ENCODE measurements around the gene PLXND1.

Gene PLXND1

DNA sequence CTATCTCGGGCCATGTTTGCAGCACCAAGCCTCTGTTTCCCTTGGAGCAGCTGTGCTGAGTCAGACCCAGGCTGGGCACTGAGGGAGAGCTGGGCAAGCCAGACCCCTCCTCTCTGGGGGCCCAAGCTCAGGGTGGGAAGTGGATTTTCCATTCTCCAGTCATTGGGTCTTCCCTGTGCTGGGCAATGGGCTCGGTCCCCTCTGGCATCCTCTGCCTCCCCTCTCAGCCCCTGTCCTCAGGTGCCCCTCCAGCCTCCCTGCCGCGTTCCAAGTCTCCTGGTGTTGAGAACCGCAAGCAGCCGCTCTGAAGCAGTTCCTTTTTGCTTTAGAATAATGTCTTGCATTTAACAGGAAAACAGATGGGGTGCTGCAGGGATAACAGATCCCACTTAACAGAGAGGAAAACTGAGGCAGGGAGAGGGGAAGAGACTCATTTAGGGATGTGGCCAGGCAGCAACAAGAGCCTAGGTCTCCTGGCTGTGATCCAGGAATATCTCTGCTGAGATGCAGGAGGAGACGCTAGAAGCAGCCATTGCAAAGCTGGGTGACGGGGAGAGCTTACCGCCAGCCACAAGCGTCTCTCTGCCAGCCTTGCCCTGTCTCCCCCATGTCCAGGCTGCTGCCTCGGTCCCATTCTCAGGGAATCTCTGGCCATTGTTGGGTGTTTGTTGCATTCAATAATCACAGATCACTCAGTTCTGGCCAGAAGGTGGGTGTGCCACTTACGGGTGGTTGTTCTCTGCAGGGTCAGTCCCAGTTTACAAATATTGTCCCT is 76.9 kb downstream of the PLXND1 start:
- H3K4me3 Mint-ChIP-seq = no peak overlapping the region
- H3K4me1 Mint-ChIP-seq = no peaks in the 10 kb centered on the region
- no peaks in the 10 kb centered on the region for H3K9me3 Mint-ChIP-seq
- no peak overlapping the region for H3K27ac Mint-ChIP-seq
- no peak for DNase-seq
- CTCF ChIA-PET = no interaction called here
- H3K36me3 Mint-ChIP-seq = no peaks in the 10 kb centered on the region
- H3K27me3 Mint-ChIP-seq = peaks cover 3% of the 10 kb centered on the region

DNA sequence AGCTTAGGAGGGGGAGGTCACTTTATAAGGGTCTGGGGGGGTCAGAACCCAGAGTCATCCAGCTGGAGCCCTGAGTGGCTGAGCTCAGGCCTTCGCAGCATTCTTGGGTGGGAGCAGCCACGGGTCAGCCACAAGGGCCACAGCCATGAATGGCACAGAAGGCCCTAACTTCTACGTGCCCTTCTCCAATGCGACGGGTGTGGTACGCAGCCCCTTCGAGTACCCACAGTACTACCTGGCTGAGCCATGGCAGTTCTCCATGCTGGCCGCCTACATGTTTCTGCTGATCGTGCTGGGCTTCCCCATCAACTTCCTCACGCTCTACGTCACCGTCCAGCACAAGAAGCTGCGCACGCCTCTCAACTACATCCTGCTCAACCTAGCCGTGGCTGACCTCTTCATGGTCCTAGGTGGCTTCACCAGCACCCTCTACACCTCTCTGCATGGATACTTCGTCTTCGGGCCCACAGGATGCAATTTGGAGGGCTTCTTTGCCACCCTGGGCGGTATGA is 77.8 kb downstream of the PLXND1 start, which contains the start of gene RHO:
Gene RHO (plus strand): TSS at position 51 of the 512 bp plus-strand sequence. CDS start 95 bp downstream, at position 146.
- Mint-ChIP-seq H3K27me3 (peaks cover 3% of the 10 kb centered on the region), H3K36me3 (no peaks in the 10 kb centered on the region), H3K27ac (no peak within 1 kb of the TSS), H3K4me1 (no peaks in the 10 kb centered on the region), H3K4me3 (no peak within 1 kb of the TSS), H3K9me3 (no peaks in the 10 kb centered on the region)
- no peak for DNase-seq
- CTCF ChIA-PET = no interaction called here

GRCh38 chr3:129527262-129527661 is 79.2 kb downstream of the PLXND1 start:
- Mint-ChIP-seq H3K4me1 (no peaks in the 10 kb centered on the region), H3K27ac (no peak overlapping the region), H3K4me3 (no peak overlapping the region), H3K27me3 (peaks cover 3% of the 10 kb centered on the region), H3K36me3 (no peaks in the 10 kb centered on the region), H3K9me3 (no peaks in the 10 kb centered on the region)
- DNase-seq = no peak
- CTCF ChIA-PET = no interaction called here

GRCh38 chr3:129526121-129526900 is 80.2 kb downstream of the PLXND1 start:
- H3K36me3 Mint-ChIP-seq = no peaks in the 10 kb centered on the region
- no peaks in the 10 kb centered on the region for H3K4me1 Mint-ChIP-seq
- H3K27me3 Mint-ChIP-seq = peaks cover 3% of the 10 kb centered on the region
- no peak overlapping the region for H3K27ac Mint-ChIP-seq
- no peak for DNase-seq
- CTCF ChIA-PET = no interaction called here
- H3K4me3 Mint-ChIP-seq = no peak overlapping the region
- H3K9me3 Mint-ChIP-seq = no peaks in the 10 kb centered on the region

DNA sequence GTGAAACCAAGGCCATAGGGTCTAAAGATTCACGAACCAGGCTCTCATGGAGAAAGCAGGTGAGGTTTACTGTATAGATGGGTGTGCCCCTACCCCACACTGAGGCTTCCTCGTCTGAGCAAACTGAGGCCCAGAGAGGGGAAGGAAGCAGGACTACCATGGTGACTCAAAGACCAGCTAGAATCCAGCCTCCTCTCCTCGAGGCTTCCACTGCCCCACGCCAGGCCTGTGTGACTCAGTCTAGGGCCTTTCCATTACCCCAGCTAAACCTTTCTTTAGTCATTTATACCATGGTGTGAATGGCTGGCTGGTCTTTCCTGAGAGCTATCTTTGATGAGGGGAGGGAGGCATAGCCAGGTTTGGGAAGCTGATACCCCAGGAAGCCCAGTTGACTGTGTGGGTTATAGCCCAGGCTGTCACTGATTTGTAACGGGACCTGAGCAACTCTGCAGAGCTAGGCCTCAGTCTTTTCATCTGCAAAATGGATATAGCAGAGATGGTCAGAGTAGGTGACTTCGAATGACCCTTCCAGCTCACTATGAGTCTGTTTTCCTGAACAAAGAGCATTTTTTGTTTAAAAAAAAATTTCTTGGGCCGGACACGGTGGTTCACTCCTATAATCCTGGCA is 81.0 kb downstream of the PLXND1 start:
- no peaks in the 10 kb centered on the region for H3K27me3 Mint-ChIP-seq
- H3K36me3 Mint-ChIP-seq = no peaks in the 10 kb centered on the region
- no peak for DNase-seq
- H3K27ac Mint-ChIP-seq = no peak overlapping the region
- no peak overlapping the region for H3K4me3 Mint-ChIP-seq
- CTCF ChIA-PET = no interaction called here
- no peaks in the 10 kb centered on the region for H3K4me1 Mint-ChIP-seq
- no peaks in the 10 kb centered on the region for H3K9me3 Mint-ChIP-seq

GRCh38 chr3:129524081-129524480 is 82.4 kb downstream of the PLXND1 start:
- Mint-ChIP-seq H3K27ac (no peak overlapping the region), H3K9me3 (no peaks in the 10 kb centered on the region), H3K27me3 (no peaks in the 10 kb centered on the region), H3K4me1 (no peaks in the 10 kb centered on the region), H3K4me3 (no peak overlapping the region), H3K36me3 (no peaks in the 10 kb centered on the region)
- CTCF ChIA-PET = interaction anchor here (0.9 kb wide), 1 partner anchor 386 kb away, joined by 4 read pairs; no protein-coding TSS in a partner anchor
- no peak for DNase-seq

- no peak overlapping the region for H3K4me3 Mint-ChIP-seq
- CTCF ChIA-PET = interaction anchor here (0.7 kb wide), 1 partner anchor 127 kb away, joined by 3 read pairs; no protein-coding TSS in a partner anchor
- no peaks in the 10 kb centered on the region for H3K36me3 Mint-ChIP-seq
- H3K27ac Mint-ChIP-seq = no peak overlapping the region
- no peak for DNase-seq
- H3K27me3 Mint-ChIP-seq = no peaks in the 10 kb centered on the region
- H3K4me1 Mint-ChIP-seq = no peaks in the 10 kb centered on the region
- no peaks in the 10 kb centered on the region for H3K9me3 Mint-ChIP-seq
Measured at GRCh38 chr3:129522953-129523352, 83.5 kb downstream of the PLXND1 start.

- CTCF ChIA-PET = no interaction called here
- no peaks in the 10 kb centered on the region for H3K36me3 Mint-ChIP-seq
- H3K4me3 Mint-ChIP-seq = no peak overlapping the region
- H3K27ac Mint-ChIP-seq = no peak overlapping the region
- DNase-seq = no peak
- H3K9me3 Mint-ChIP-seq = no peaks in the 10 kb centered on the region
- H3K27me3 Mint-ChIP-seq = no peaks in the 10 kb centered on the region
- H3K4me1 Mint-ChIP-seq = no peaks in the 10 kb centered on the region
Measured at GRCh38 chr3:129521611-129522010, 84.9 kb downstream of the PLXND1 start.

DNA sequence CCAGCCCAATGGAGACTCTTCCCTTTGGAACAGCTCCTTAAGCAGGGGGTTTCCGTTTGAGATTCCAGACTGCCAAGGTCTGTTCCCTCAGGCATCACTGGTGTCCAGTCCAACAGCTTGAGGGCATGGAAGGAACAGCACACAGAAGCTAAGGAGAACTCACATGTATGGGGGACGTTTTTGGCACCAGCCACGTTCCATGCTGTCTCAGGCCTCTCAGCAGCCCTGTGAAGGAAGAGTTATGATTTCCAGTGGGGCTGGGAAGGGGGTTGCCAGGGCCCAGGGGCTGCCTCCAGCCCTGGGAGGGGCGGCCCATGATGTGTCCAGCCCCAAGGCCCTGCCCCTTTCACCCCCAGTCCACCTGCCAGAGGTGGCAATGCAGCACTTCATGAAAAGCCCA is 85.5 kb downstream of the PLXND1 start:
- H3K4me3 Mint-ChIP-seq = no peak overlapping the region
- H3K9me3 Mint-ChIP-seq = no peaks in the 10 kb centered on the region
- no peaks in the 10 kb centered on the region for H3K27me3 Mint-ChIP-seq
- no peaks in the 10 kb centered on the region for H3K4me1 Mint-ChIP-seq
- no peak for DNase-seq
- CTCF ChIA-PET = no interaction called here
- no peak overlapping the region for H3K27ac Mint-ChIP-seq
- peaks cover 2% of the 10 kb centered on the region for H3K36me3 Mint-ChIP-seq

- no peak for DNase-seq
- Mint-ChIP-seq H3K9me3 (no peaks in the 10 kb centered on the region), H3K4me1 (no peaks in the 10 kb centered on the region), H3K36me3 (peaks cover 3% of the 10 kb centered on the region), H3K27ac (no peak overlapping the region), H3K4me3 (no peak overlapping the region), H3K27me3 (no peaks in the 10 kb centered on the region)
- CTCF ChIA-PET = no interaction called here
Measured at GRCh38 chr3:129519896-129520715, 86.4 kb downstream of the PLXND1 start.

DNA sequence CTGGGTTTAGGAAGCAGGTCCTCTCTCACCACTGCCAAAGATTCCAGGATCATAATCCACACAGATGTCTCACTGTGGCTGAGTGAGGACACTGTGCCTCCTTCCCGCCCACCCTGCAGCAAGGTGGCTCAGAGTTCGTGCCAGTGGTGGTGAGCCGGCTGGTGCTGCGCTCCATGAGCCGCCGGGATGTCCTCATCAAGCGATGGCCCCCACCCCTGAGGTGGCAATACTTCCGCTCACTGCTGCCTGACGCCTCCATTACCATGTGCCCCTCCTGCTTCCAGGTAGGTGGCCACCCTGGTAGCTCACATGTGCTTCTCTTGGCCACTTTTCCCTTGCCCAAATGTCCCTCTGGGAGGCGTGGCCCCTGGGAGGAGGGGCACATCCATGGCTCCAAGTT is 87.0 kb downstream of the PLXND1 start:
- H3K36me3 Mint-ChIP-seq = peaks cover 3% of the 10 kb centered on the region
- H3K4me1 Mint-ChIP-seq = no peaks in the 10 kb centered on the region
- no peak for DNase-seq
- no peaks in the 10 kb centered on the region for H3K27me3 Mint-ChIP-seq
- CTCF ChIA-PET = interaction anchor here (2.0 kb wide), 1 partner anchor 29 kb away, joined by 6 read pairs; no protein-coding TSS in a partner anchor
- no peak overlapping the region for H3K4me3 Mint-ChIP-seq
- H3K27ac Mint-ChIP-seq = no peak overlapping the region
- H3K9me3 Mint-ChIP-seq = no peaks in the 10 kb centered on the region

DNA sequence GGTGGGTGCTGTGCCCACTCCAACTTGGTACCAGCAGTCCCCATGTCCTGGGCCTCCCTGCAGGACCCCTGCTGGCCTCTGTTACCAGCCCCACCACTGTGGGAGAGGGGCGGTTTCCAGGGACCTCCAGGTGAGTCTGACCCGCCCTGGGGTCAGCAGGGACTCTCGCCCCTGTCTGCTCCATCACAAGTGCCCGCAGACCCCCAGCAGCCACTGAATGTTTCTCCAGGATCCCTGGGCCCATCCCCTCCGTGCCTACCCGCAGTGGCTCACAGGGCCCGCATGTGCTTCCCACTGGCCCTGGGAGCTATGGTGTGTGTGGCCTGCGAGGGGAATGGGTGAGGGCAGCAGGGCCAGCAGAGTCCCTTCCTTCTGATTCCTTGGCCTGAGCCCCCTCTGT is 87.9 kb downstream of the PLXND1 start:
- H3K36me3 Mint-ChIP-seq = peaks cover 3% of the 10 kb centered on the region
- H3K4me3 Mint-ChIP-seq = no peak overlapping the region
- no peaks in the 10 kb centered on the region for H3K9me3 Mint-ChIP-seq
- DNase-seq = no peak
- no peaks in the 10 kb centered on the region for H3K27me3 Mint-ChIP-seq
- H3K4me1 Mint-ChIP-seq = no peaks in the 10 kb centered on the region
- CTCF ChIA-PET = interaction anchor here (2.0 kb wide), 1 partner anchor 28 kb away, joined by 6 read pairs; no protein-coding TSS in a partner anchor
- H3K27ac Mint-ChIP-seq = no peak overlapping the region

GRCh38 chr3:129518038-129518561 is 88.4 kb downstream of the PLXND1 start:
- CTCF ChIA-PET = interaction anchor here (2.0 kb wide), 1 partner anchor 28 kb away, joined by 6 read pairs; no protein-coding TSS in a partner anchor
- DNase-seq = no peak
- Mint-ChIP-seq H3K27ac (no peak overlapping the region), H3K4me3 (no peak overlapping the region), H3K27me3 (no peaks in the 10 kb centered on the region), H3K36me3 (peaks cover 3% of the 10 kb centered on the region), H3K4me1 (no peaks in the 10 kb centered on the region), H3K9me3 (no peaks in the 10 kb centered on the region)
